H9 (cell line): ENCODE results near the gene ZNF708. TPM values are rescaled to one million over a fixed set of nuclear protein-coding genes. Genes with fewer than 3 reads are reported as not detected.

ENCODE experiments used
- DNase-seq: peaks from one replicate; pipeline ENCODE4 v3.0.0-alpha.2; 2017
- H2AFZ ChIP-seq: one replicate; pipeline ENCODE4 v1.6.1; 2013; ENCODE audit warnings: mild to moderate bottlenecking, low read length, control low read depth, moderate library complexity
- H2AK5ac ChIP-seq: 2 replicates; pipeline ENCODE4 v1.6.1; 2013; ENCODE audit warnings: low read length, control low read depth, mixed read lengths; ENCODE audit not compliant: insufficient read length
- H2BK120ac ChIP-seq: one replicate; pipeline ENCODE4 v1.6.1; 2013; ENCODE audit warnings: low read depth, mild to moderate bottlenecking, low read length, control low read depth, inconsistent platforms; ENCODE audit not compliant: poor library complexity, severe bottlenecking
- H2BK12ac ChIP-seq: 2 replicates; pipeline ENCODE4 v1.6.1; 2013; ENCODE audit warnings: low read length, control low read depth, mixed read lengths, low read depth; ENCODE audit not compliant: insufficient read length
- H2BK15ac ChIP-seq: 2 replicates; pipeline ENCODE4 v1.6.1; 2013; ENCODE audit warnings: low read depth, low read length, control low read depth
- H2BK20ac ChIP-seq: one replicate; pipeline ENCODE4 v1.6.1; 2013; ENCODE audit warnings: low read depth, mild to moderate bottlenecking, low read length, control low read depth, inconsistent platforms; ENCODE audit not compliant: poor library complexity, severe bottlenecking
- H2BK5ac ChIP-seq: 2 replicates; pipeline ENCODE4 v1.6.1; 2013; ENCODE audit warnings: low read length, control low read depth, mixed read lengths; ENCODE audit not compliant: insufficient read length
- H3K14ac ChIP-seq: 2 replicates; pipeline ENCODE4 v1.6.1; 2013; ENCODE audit warnings: low read length, control low read depth; ENCODE audit not compliant: insufficient read depth
- H3K18ac ChIP-seq: 2 replicates; pipeline ENCODE4 v1.6.1; 2013; ENCODE audit warnings: low read depth, mild to moderate bottlenecking, mixed read lengths, low read length, control low read depth; ENCODE audit not compliant: insufficient read length
- H3K23ac ChIP-seq: 2 replicates; pipeline ENCODE4 v1.6.1; 2013; ENCODE audit warnings: low read length, control low read depth, mixed read lengths, low read depth; ENCODE audit not compliant: insufficient read length
- H3K23me2 ChIP-seq: 2 replicates; pipeline ENCODE4 v1.6.1; 2013; ENCODE audit warnings: low read depth, mild to moderate bottlenecking, mixed read lengths, low read length, control low read depth; ENCODE audit not compliant: insufficient read length, poor library complexity, severe bottlenecking
- H3K27ac ChIP-seq: 2 replicates; pipeline ENCODE4 v1.5.1; 2013; ENCODE audit warnings: low read length, control low read depth, mixed read lengths, low read depth; ENCODE audit not compliant: insufficient read length
- H3K27me3 ChIP-seq: 2 replicates; pipeline ENCODE4 v1.6.1; 2013; ENCODE audit warnings: low read length, control low read depth, inconsistent platforms; ENCODE audit not compliant: insufficient read depth
- H3K4ac ChIP-seq: 2 replicates; pipeline ENCODE4 v1.6.1; 2013; ENCODE audit warnings: low read depth, mild to moderate bottlenecking, control low read depth, inconsistent platforms, low read length, moderate library complexity
- H3K4me1 ChIP-seq: 2 replicates; pipeline ENCODE4 v1.6.1; 2013; ENCODE audit warnings: low read length, control low read depth, inconsistent platforms; ENCODE audit not compliant: insufficient read depth
- H3K4me2 ChIP-seq: 2 replicates; pipeline ENCODE4 v1.6.1; 2013; ENCODE audit warnings: low read length, control low read depth, mixed read lengths; ENCODE audit not compliant: insufficient read length, insufficient read depth
- H3K56ac ChIP-seq: 2 replicates; pipeline ENCODE4 v1.6.1; 2013; ENCODE audit warnings: low read depth, mild to moderate bottlenecking, mixed read lengths, low read length, control low read depth; ENCODE audit not compliant: insufficient read length
- H3K79me1 ChIP-seq: 2 replicates; pipeline ENCODE4 v1.6.1; 2013; ENCODE audit warnings: low read depth, mild to moderate bottlenecking, moderate library complexity, low read length, control low read depth, inconsistent platforms; ENCODE audit not compliant: insufficient read depth, poor library complexity, severe bottlenecking
- H3K79me2 ChIP-seq: 2 replicates; pipeline ENCODE4 v1.6.1; 2013; ENCODE audit warnings: low read length, control low read depth, inconsistent platforms; ENCODE audit not compliant: insufficient read depth
- H3K9ac ChIP-seq: 2 replicates; pipeline ENCODE4 v1.6.1; 2013; ENCODE audit warnings: low read length, control low read depth, mixed read lengths; ENCODE audit not compliant: insufficient read length; ENCODE audit errors: extremely low read depth
- H3K9me3 ChIP-seq: one replicate; pipeline ENCODE4 v1.6.1; 2013; ENCODE audit warnings: low read depth, low read length, inconsistent platforms; ENCODE audit not compliant: control insufficient read depth
- H3T11ph ChIP-seq: one replicate; pipeline ENCODE4 v1.6.1; 2013; ENCODE audit warnings: mild to moderate bottlenecking, low read length, control low read depth, inconsistent platforms
- H4K20me1 ChIP-seq: one replicate; pipeline ENCODE4 v1.6.1; 2013; ENCODE audit not compliant: control insufficient read depth, insufficient read length, insufficient read depth
- H4K5ac ChIP-seq: 2 replicates; pipeline ENCODE4 v1.6.1; 2013; ENCODE audit warnings: low read depth, mild to moderate bottlenecking, mixed read lengths, low read length, control low read depth; ENCODE audit not compliant: insufficient read length
- H4K8ac ChIP-seq: replicated peaks from 2 replicates; pipeline ENCODE4 v1.6.1; 2013; ENCODE audit warnings: low read length, control low read depth, mixed read lengths, low read depth; ENCODE audit not compliant: insufficient read length
- H4K91ac ChIP-seq: 2 replicates; pipeline ENCODE4 v1.6.1; 2013; ENCODE audit warnings: low read depth, mild to moderate bottlenecking, moderate library complexity, mixed read lengths, low read length, control low read depth; ENCODE audit not compliant: insufficient read length
- H3K27ac Mint-ChIP-seq, 3 experiments: 2 replicates in 2 of 3; 3 replicates in 1 of 3; pipeline ENCODE4 v1.8.0; 2020 to 2021; ENCODE audit warnings: mixed read lengths in 3 of 3, mild to moderate bottlenecking in 1 of 3, moderate library complexity in 1 of 3
- H3K27me3 Mint-ChIP-seq: 2 replicates; pipeline ENCODE4 v1.8.0; 2021; ENCODE audit warnings: low read depth, mild to moderate bottlenecking, moderate library complexity, mixed read lengths
- H3K36me3 Mint-ChIP-seq, 3 experiments: 2 replicates in 2 of 3; 3 replicates in 1 of 3; pipeline ENCODE4 v1.8.0; 2020 to 2021; ENCODE audit warnings: low read depth in 3 of 3, mixed read lengths in 3 of 3; ENCODE audit not compliant: insufficient read depth in 1 of 3
- H3K4me1 Mint-ChIP-seq, 2 experiments: 2 replicates each; pipeline ENCODE4 v1.8.0; 2020; ENCODE audit warnings: mixed read lengths in 2 of 2
- H3K4me3 Mint-ChIP-seq, 2 experiments: 2 replicates in 1 of 2; 3 replicates in 1 of 2; pipeline ENCODE4 v1.8.0; 2020 to 2021; ENCODE audit warnings: mild to moderate bottlenecking in 2 of 2, mixed read lengths in 2 of 2, moderate library complexity in 1 of 2
- H3K9me3 Mint-ChIP-seq, 2 experiments: 2 replicates in 1 of 2; 3 replicates in 1 of 2; pipeline ENCODE4 v1.8.0; 2020; ENCODE audit warnings: mild to moderate bottlenecking in 2 of 2, mixed read lengths in 2 of 2, moderate library complexity in 1 of 2
- CTCF ChIP-seq: fragments of 200-600 bp; sonication (generic); conservative IDR thresholded peaks from 3 replicates; pipeline ENCODE4 v1.8.0; 2021; ENCODE audit warnings: antibody characterized with exemption, mild to moderate bottlenecking
- WGBS: extraction: QIAGEN DNeasy Blood & Tissue Kit; methylation state at CpG from one replicate; pipeline ENCODE4 v1.1.7; 2013; ENCODE audit warnings: missing lambda C conversion rate, low lambda C conversion rate, mixed read lengths; ENCODE audit not compliant: insufficient read length; ENCODE audit errors: extremely low coverage; 5-methylcytosine and 5-hydroxymethylcytosine counted together
- total RNA-seq: library from RNA; stranded (reverse); gene quantifications from 2 replicates; pipeline ENCODE4 v1.2.1, GENCODE V29; 2021

Gene ZNF708
- total RNA-seq, 1 experiment from 2014 or later: 34.4 TPM

GRCh38 chr19:21269813-21270212, 59.4 kb downstream of the ZNF708 start:
- Mint-ChIP-seq H3K36me3 (peaks cover 2 to 12% (median 8%) of the 10 kb centered on the region in 3 experiments; a peak in 6 of 7 replicates), H3K27ac (no peak overlapping the region)
- no peak overlapping the region for H4K91ac ChIP-seq

More at GRCh38 chr19:21269813-21270212, 59.4 kb downstream of the ZNF708 start:
- Histone ChIP-seq H3K79me1 (no peaks in the 10 kb centered on the region), H4K5ac (no peak overlapping the region), H3K23me2 (no peaks in the 10 kb centered on the region), H4K20me1 (no peaks in the 10 kb centered on the region), H2BK20ac (no peak overlapping the region), H3K9ac (no peak overlapping the region), H2BK5ac (no peak overlapping the region), H3K79me2 (no peaks in the 10 kb centered on the region), H2BK15ac (no peak overlapping the region), H3K4me2 (no peak overlapping the region), H3K4me1 (no peaks in the 10 kb centered on the region), H3K27me3 (no peaks in the 10 kb centered on the region), H3K18ac (no peak overlapping the region), H2AFZ (no peak overlapping the region), H3K23ac (no peak overlapping the region), H3K56ac (no peak overlapping the region), H2BK120ac (no peak overlapping the region), H4K8ac (no peak overlapping the region), H3K9me3 (peaks cover 19% of the 10 kb centered on the region), H3K27ac (no peak overlapping the region), H3K4ac (no peak overlapping the region), H3T11ph (no peak overlapping the region), H3K14ac (no peak overlapping the region), H2BK12ac (no peak overlapping the region), H2AK5ac (no peak overlapping the region)
- peaks cover 56 to 75% of the 10 kb centered on the region in 2 experiments for H3K9me3 Mint-ChIP-seq
- no peak for DNase-seq
- no peaks in the 10 kb centered on the region for H3K4me1 Mint-ChIP-seq
- H3K4me3 Mint-ChIP-seq: no peak overlapping the region
- H3K27me3 Mint-ChIP-seq: no peaks in the 10 kb centered on the region
- no peak for TF ChIP-seq CTCF
- WGBS: no CpG with 5 or more reads among the region's 2 CpGs
